ENCODE results near the gene NCBP1. TPM values are rescaled to one million over a fixed set of nuclear protein-coding genes. Genes with fewer than 3 reads are reported as not detected.
"Not testable (repeated sequence)": the region's sequence is repeated elsewhere in the genome, so short reads cannot be mapped to it uniquely, and the experiment has no call there.

Gene NCBP1
- total RNA-seq, 1 donor from 2014 or later = 23.9 TPM

- no peak for DNase-seq (ENCODE audit: low spot score)
Measured at GRCh38 chr9:97673922-97674321, 40.3 kb downstream of the NCBP1 start.

DNA sequence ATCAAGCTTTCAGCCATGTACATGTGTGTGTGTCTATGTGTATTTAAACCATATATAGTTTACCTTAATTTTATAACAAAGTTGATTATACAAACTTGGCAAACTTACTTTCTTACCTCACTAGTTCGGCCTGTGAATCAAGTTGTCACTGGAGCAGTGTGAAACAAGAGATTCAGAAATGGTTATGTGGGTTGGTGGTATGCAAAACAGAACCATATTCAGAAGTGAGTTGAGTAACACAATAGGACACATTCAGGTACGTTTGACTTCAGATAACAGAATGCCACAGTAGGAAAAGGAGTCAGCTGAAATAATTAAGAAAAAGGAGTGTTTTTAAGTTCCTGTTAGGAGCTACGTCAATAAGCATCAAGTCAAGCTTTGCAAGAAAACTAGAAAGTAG, 42.0 kb downstream of the NCBP1 start:
- no peak for DNase-seq (ENCODE audit: low spot score)

GRCh38 chr9:97682242-97682641, 48.6 kb downstream of the NCBP1 start:
- no peak for DNase-seq (ENCODE audit: low spot score)

DNA sequence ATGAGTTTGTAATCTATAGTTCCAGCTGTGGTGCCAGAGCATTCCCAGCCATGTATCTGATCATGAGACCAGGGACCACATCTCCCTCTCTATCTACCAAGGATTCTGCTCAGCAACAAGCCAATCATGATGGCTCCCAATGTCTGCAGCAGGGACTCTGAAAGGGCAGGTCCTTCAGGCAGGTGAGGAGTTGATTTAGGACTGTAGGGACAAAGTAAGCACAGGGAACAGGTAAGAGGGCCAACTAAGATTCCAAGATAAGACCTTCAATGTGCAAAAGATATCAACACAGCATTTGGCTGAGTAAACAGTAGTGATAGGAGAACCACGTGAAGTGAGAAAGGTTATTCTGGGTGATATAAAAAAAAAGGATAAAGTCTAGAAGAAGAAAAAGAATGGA, 55.0 kb downstream of the NCBP1 start:
- no peak for DNase-seq (ENCODE audit: low spot score)

- DNase-seq (ENCODE audit: low spot score) = no peak
Measured at GRCh38 chr9:97689401-97690180, 56.0 kb downstream of the NCBP1 start.

- no peak for DNase-seq (ENCODE audit: low spot score)
Measured at GRCh38 chr9:97694769-97695168, 61.1 kb downstream of the NCBP1 start.

GRCh38 chr9:97695390-97695789, 61.8 kb downstream of the NCBP1 start:
- DNase-seq (ENCODE audit: low spot score) = no peak

- no peak for DNase-seq (ENCODE audit: low spot score)
Measured at GRCh38 chr9:97695995-97696802, 62.6 kb downstream of the NCBP1 start.

GRCh38 chr9:97696803-97697601, 63.4 kb downstream of the NCBP1 start, which contains the start of gene XPA:
Gene XPA, minus strand, starts transcription at chr9:97697340. Its CDS starts 48 bp downstream, at chr9:97697292.
- DNase-seq (ENCODE audit: low spot score) = peak; percentile 97

- no peak for DNase-seq (ENCODE audit: low spot score)
Measured at GRCh38 chr9:97697837-97698236, 64.2 kb downstream of the NCBP1 start.

DNA sequence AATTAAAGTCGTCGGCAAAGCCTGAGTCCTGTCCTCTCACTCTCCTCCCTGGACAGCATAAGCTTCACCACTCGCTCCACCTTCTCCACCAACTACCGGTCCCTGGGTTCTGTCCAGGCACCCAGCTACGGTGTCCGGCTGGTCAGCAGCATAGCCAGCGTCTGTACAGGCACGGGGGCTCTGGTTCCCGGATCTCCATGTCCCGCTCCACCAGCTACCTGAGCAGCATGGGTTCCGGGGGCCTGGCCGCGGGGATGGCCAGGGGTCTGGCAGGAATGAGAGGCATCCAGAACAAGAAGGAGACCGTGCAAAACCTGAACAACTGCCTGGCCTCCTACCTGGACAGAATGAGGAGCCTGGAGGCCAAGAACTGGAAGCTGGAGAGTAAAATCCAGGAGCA, 65.2 kb downstream of the NCBP1 start:
- no peak for DNase-seq (ENCODE audit: low spot score)

- DNase-seq (ENCODE audit: low spot score) = not testable (repeated sequence)
Measured at GRCh38 chr9:97699281-97699680, 65.7 kb downstream of the NCBP1 start.

GRCh38 chr9:97699824-97700223, 66.2 kb downstream of the NCBP1 start:
- not testable (repeated sequence) for DNase-seq (ENCODE audit: low spot score)

- DNase-seq (ENCODE audit: low spot score) = peak; percentile 31
Measured at GRCh38 chr9:97703437-97704344, 70.1 kb downstream of the NCBP1 start.

GRCh38 chr9:97704345-97704677, 70.7 kb downstream of the NCBP1 start:
- DNase-seq (ENCODE audit: low spot score) = no peak

DNA sequence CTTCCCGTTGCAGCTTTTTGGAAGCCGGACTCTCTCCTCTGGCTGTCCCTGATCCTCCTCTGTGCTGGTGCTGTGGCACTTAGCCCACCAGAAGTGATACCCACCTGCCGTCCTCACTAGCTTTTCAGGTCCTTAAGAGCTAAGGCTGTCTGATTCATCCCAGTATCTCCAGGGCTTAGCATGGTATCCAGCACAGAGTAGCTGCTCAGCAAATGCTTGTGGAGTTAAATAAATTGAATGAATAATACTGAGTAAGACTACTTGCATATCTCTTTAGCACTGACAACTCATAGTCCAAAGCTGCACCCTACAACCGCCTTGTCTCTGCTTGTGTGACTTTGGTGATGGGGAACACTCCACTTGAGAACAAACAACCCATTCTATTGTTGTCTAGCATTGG, 71.2 kb downstream of the NCBP1 start:
- DNase-seq (ENCODE audit: low spot score) = no peak

DNA sequence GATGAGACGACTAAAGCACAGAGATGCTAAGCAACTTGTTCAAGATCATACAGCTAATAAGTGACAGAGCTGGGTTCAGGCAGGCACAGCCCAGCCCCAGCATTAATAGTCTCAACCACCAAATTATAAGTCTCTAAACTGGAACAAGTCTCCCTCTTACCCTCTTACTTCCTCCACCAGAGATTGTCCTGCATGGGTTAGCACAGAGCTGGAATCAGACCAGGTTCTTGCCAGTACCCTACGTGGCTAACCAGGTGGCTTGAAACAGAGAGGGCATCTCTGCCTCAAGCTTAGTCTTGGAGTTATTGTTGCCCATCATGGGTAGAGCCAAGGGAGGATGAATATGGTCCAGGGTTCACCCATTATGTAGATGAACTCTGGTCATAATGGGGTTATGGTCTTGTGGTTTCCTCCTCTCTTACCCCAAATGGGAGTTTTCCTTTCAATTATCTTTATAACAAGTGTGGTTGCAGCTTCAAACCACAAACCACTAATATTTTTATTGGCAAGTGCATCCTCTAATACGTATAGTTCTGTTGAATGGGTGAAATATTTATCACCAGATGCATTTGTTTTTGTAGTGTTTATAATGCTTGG, 71.8 kb downstream of the NCBP1 start:
- DNase-seq (ENCODE audit: low spot score) = no peak

DNA sequence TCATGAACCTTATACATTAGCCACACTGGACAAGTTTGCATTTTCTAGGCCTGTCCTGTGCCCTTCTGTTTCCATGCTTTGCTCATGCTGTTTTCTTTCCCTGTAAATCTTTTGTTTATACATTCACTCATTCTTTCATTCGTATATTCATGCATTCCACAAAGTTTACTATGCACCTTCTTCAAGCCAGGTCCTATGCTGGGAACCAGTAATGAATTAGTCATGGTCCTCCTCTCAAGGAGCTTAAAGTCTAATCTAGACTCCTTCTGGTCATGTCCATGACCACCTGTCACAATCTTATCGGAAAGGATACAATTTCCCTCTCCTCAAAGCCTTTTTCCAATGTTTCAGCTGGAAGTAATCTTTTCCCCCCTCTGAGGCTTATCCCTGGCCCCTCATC, 72.6 kb downstream of the NCBP1 start:
- no peak for DNase-seq (ENCODE audit: low spot score)

DNA sequence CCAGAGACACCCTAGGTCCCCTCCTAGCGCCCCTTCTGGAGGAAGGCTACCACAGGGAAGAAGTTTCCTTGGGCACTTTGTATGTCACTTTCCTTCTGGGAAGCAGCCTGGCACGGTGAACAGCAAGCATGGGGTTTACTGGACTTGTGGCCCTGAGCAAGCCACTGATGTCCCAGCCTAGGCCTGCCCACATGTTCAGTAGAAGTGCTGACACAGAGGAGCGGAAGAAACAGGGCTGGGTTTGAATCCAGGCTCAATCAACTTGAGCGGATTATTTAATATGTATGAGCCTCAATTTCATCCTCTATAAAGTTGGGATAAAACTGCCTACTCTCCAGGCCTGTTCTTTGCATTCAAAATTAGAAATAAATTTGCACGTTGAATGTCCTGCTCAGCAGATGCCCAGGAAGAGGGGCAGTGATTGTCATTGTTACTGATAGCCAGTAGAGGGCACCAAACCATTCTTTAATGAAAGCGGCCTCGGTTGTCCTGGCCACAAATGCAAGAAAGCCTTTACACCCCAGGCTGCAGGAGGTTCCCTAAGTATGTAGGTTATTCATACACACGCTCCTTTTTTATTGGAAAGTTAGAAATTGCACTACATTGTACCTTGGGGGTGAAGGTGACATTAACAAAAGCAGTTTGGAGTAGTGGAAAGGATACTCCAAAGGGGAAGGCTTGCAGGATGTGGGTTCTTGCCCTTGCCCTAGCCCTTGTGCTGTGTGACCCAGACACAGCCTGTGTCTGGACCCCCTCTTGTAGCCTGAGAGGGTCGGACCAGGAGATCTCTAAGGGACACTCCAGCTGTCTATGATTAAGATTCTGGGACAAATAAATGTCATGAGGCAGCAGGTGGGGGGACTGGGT, 77.0 kb downstream of the NCBP1 start:
- DNase-seq (ENCODE audit: low spot score) = peak; percentile 46

DNA sequence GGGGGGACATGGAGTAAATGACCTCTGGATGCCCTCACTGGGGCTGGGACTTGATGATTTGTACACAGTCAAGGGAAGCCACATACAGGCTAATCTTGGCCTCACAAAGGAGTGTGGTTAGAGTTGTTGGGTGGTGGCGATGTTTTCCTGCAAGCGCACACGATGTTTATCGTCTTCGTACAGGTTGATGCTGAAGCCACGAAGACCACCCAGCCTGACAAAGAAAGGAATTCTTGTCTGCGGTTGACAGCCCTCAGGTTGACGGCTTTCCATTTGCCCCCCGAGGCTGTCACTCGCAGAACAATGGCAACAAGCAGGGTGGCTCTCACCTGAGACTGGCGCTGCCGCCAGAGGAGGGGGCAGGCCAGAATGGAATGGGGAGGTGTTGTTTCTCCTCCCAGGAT, 77.6 kb downstream of the NCBP1 start:
- no peak for DNase-seq (ENCODE audit: low spot score)

All from mucosa of gallbladder (tissue), 1 donor.